Glutamatergic neuron (in vitro differentiated cells): ENCODE measurements around the gene KDM5B. TPM values are rescaled to one million over a fixed set of nuclear protein-coding genes. Genes with fewer than 3 reads are reported as not detected.

Source experiments
- DNase-seq: peaks from one replicate; pipeline ENCODE4 v3.0.0; 2022
- H3K27ac Mint-ChIP-seq: one replicate; pipeline ENCODE4 v1.8.0; 2020; ENCODE audit warnings: mild to moderate bottlenecking, mixed read lengths, inconsistent platforms; ENCODE audit not compliant: unreplicated experiment
- H3K27me3 Mint-ChIP-seq: one replicate; pipeline ENCODE4 v1.8.0; 2020; ENCODE audit warnings: mild to moderate bottlenecking, moderate library complexity, mixed read lengths, inconsistent platforms; ENCODE audit not compliant: unreplicated experiment
- H3K36me3 Mint-ChIP-seq: one replicate; pipeline ENCODE4 v1.8.0; 2020; ENCODE audit warnings: mild to moderate bottlenecking, mixed read lengths, inconsistent platforms; ENCODE audit not compliant: unreplicated experiment
- H3K4me1 Mint-ChIP-seq: one replicate; pipeline ENCODE4 v1.8.0; 2020; ENCODE audit warnings: mild to moderate bottlenecking, low read depth, mixed read lengths, inconsistent platforms; ENCODE audit not compliant: unreplicated experiment
- H3K4me3 Mint-ChIP-seq: one replicate; pipeline ENCODE4 v1.8.0; 2020; ENCODE audit warnings: mild to moderate bottlenecking, mixed read lengths, inconsistent platforms; ENCODE audit not compliant: unreplicated experiment
- H3K9me3 Mint-ChIP-seq: one replicate; pipeline ENCODE4 v1.8.0; 2020; ENCODE audit warnings: mild to moderate bottlenecking, moderate library complexity, mixed read lengths, inconsistent platforms; ENCODE audit not compliant: unreplicated experiment
- total RNA-seq: library from RNA; stranded (reverse); fragmentation: NEBNext Ultra II Directional; extraction: Animal tissue kit (Norgen Biotek cat#: 25700); gene quantifications from one replicate; pipeline ENCODE4 v1.2.1, GENCODE V29; 2021; ENCODE audit not compliant: unreplicated experiment
- TF ChIP-seq, protein P1 (sequence below): fragments of 200-600 bp; sonication (generic); IDR thresholded peaks from one replicate; pipeline ENCODE4 v1.5.0; 2021; ENCODE audit not compliant: partially characterized antibody, unreplicated experiment

KDM5B gene
- total RNA-seq, 1 donor from 2014 or later = 338 TPM

GRCh38 chr1:202692959-202693555, 115.2 kb downstream of the KDM5B start:
- H3K27ac Mint-ChIP-seq = no peak overlapping the region
- peaks cover 51% of the 10 kb centered on the region for H3K4me1 Mint-ChIP-seq
- DNase-seq = peak; percentile 70
- H3K4me3 Mint-ChIP-seq = no peak overlapping the region
- peaks cover 16% of the 10 kb centered on the region for H3K9me3 Mint-ChIP-seq
- H3K36me3 Mint-ChIP-seq = no peaks in the 10 kb centered on the region
- TF ChIP-seq, protein P1, sequence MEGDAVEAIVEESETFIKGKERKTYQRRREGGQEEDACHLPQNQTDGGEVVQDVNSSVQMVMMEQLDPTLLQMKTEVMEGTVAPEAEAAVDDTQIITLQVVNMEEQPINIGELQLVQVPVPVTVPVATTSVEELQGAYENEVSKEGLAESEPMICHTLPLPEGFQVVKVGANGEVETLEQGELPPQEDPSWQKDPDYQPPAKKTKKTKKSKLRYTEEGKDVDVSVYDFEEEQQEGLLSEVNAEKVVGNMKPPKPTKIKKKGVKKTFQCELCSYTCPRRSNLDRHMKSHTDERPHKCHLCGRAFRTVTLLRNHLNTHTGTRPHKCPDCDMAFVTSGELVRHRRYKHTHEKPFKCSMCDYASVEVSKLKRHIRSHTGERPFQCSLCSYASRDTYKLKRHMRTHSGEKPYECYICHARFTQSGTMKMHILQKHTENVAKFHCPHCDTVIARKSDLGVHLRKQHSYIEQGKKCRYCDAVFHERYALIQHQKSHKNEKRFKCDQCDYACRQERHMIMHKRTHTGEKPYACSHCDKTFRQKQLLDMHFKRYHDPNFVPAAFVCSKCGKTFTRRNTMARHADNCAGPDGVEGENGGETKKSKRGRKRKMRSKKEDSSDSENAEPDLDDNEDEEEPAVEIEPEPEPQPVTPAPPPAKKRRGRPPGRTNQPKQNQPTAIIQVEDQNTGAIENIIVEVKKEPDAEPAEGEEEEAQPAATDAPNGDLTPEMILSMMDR = peak; percentile 58
- peaks cover 15% of the 10 kb centered on the region for H3K27me3 Mint-ChIP-seq

DNA sequence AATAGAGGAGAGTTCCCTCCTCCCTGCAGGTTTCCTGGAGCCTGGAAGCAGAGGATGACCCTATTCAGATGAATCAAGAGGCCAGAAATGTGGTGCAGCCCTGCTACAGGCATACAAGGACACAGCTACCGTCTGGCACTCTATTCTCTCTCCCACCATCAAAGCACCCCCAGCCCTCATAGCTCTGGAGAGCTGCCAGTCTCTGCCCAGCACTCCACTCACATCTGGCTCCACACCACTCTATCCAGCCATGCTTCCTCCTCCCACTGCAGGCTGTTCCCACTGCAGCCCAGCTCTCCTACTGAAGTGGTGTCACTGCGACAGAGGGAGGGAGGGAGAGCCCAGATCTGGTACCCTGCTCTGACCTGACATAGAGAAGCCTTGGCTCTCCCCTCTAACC, 116.4 kb downstream of the KDM5B start:
- no peak overlapping the region for H3K4me3 Mint-ChIP-seq
- peaks cover 13% of the 10 kb centered on the region for H3K27me3 Mint-ChIP-seq

DNA sequence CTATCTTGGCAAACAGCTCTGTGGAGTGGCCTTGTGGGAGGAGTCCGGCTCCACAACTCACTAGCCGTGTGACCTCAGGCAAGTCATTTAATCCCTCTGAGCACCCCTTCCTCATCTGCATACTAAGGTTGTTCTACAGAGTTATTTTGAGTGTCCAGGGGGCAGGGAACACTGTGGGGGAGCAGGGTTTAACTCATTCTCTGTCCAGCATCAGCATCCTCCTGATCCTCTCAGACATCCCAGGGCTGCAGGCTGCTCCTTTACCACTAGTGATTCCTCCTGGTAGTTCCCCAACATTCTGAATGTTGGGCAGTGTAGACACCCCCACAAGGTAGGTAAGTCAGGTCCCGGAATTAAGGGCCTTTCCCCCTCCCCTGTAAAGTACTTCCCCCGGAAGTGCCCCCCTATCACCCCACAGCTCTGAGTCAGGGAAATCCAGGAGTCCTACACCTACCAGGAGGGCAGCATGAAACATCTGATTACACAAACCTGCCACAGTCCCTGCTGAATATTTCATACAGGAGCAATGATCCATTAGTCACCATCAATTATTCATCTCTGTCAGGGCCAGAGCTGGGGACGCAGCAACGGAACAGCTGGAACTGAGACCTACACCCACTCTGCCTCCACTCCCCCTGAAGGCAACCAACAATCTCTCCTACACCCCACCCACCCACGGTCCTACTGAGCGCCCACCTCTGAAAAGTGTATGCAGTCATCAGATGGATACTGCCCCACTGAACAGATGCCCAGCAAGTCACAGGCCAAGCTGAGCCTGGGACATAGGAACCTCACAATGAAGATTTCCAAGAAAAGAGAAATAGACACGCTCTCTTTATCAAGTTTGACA, 118.5 kb downstream of the KDM5B start:
- peaks cover 58% of the 10 kb centered on the region for H3K4me1 Mint-ChIP-seq
- H3K27me3 Mint-ChIP-seq = peaks cover 12% of the 10 kb centered on the region
- H3K36me3 Mint-ChIP-seq = no peaks in the 10 kb centered on the region
- H3K27ac Mint-ChIP-seq = peak overlapping the region; percentile 96
- TF ChIP-seq, protein P1 = no peak
- H3K9me3 Mint-ChIP-seq = peaks cover 15% of the 10 kb centered on the region
- peak overlapping the region; percentile 68 for H3K4me3 Mint-ChIP-seq
- DNase-seq = no peak

More for the DNA sequence above, 116.4 kb downstream of the KDM5B start:
- H3K36me3 Mint-ChIP-seq = no peaks in the 10 kb centered on the region
- H3K9me3 Mint-ChIP-seq = peaks cover 16% of the 10 kb centered on the region
- peak overlapping the region; percentile 60 for H3K27ac Mint-ChIP-seq
- no peak for DNase-seq
- TF ChIP-seq, protein P1 = no peak
- peaks cover 50% of the 10 kb centered on the region for H3K4me1 Mint-ChIP-seq

GRCh38 chr1:202689082-202689481, 119.1 kb downstream of the KDM5B start:
- DNase-seq = peak; percentile 42
- Mint-ChIP-seq H3K4me3 (peak overlapping the region; percentile 68), H3K27ac (peak overlapping the region; percentile 96), H3K4me1 (peaks cover 58% of the 10 kb centered on the region), H3K36me3 (no peaks in the 10 kb centered on the region), H3K27me3 (peaks cover 12% of the 10 kb centered on the region), H3K9me3 (peaks cover 15% of the 10 kb centered on the region)
- TF ChIP-seq, protein P1 = no peak

DNA sequence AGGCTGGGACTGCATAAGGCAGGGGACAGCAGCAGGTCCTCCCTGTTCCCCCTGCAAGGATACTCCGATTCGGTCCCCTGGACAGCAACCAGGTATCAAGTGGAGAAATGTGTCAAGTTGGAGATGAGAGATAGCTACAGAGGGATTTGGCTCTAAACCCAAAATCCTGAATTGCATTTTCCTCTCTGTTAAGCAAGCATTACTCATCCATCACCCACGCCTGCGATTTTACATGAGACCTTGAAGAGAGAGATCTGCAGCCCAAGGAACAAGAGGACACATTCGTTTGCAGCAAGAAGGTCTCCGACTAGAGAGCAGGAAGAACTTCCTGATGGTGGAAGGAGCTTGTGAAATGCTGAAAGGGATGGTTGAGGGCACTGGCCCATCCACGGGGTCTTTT, 119.8 kb downstream of the KDM5B start:
- peak overlapping the region; percentile 96 for H3K27ac Mint-ChIP-seq
- H3K4me3 Mint-ChIP-seq = peak overlapping the region; percentile 68
- peaks cover 12% of the 10 kb centered on the region for H3K27me3 Mint-ChIP-seq
- DNase-seq = no peak
- peaks cover 15% of the 10 kb centered on the region for H3K9me3 Mint-ChIP-seq
- H3K4me1 Mint-ChIP-seq = peaks cover 58% of the 10 kb centered on the region
- TF ChIP-seq, protein P1 = no peak
- no peaks in the 10 kb centered on the region for H3K36me3 Mint-ChIP-seq
